Tongue (tissue), 3 donors: ENCODE data around the gene CFAP53. TPM values are rescaled to one million over a fixed set of nuclear protein-coding genes. Genes with fewer than 3 reads are reported as not detected.

Source experiments
- DNase-seq: peaks from one replicate; pipeline ENCODE4 v3.0.0-alpha.2; 2015
- small RNA-seq: library from RNA; depleted of rRNA; stranded (forward); fragments of <200 nt; gene quantifications from one replicate; pipeline ENCODE3, GENCODE V24; 2014; ENCODE audit warnings: low replicate concordance
- total RNA-seq: library from RNA; depleted of rRNA; stranded (reverse); fragments of >200 nt; gene quantifications from one replicate; pipeline ENCODE4 v1.2.3, GENCODE V29; 2014

CFAP53 gene
- total RNA-seq, 1 donor from 2014 or later: 0.31 TPM

DNA sequence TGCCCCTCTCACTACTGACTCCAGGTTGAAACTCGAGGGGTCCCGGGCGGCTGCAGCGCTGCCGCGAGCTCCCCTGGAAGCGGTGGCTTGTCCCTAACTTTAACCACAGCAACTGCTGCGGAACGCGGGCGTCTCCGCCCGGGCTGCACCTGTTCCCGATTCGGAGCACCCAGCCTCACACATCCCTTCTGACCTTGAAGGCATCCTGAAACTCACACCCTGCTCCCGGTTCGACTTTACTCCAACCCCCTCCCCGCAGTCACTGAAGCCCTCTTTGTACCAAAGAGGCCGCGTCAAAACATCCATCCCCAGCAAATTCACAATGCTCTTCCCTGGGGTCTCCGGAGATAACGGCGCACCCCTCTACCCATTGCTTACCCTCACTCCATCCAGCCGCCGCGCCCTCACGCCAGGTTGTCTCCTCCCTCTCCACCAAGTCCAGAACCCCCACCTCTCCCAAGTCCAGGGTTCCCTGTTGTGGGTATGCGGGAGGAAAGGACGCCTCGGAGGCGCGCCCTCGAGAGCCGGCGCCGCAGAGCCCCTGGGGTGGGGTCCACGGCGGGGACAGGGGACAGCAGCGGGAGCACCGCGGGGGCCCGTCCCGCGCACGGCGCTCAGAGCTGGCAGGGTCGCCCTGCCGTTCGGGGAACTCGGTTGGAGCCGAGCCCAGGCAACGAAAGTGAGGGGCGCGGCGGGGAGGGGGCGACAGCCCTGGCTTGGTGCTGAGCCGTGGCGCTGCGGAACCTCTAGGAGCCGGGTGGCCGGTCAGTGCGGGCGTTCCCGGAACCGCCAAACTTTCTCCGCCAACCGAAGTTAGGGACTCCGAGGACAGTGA, 72.3 kb downstream of the CFAP53 start:
- peak; percentile 32 for DNase-seq

DNA sequence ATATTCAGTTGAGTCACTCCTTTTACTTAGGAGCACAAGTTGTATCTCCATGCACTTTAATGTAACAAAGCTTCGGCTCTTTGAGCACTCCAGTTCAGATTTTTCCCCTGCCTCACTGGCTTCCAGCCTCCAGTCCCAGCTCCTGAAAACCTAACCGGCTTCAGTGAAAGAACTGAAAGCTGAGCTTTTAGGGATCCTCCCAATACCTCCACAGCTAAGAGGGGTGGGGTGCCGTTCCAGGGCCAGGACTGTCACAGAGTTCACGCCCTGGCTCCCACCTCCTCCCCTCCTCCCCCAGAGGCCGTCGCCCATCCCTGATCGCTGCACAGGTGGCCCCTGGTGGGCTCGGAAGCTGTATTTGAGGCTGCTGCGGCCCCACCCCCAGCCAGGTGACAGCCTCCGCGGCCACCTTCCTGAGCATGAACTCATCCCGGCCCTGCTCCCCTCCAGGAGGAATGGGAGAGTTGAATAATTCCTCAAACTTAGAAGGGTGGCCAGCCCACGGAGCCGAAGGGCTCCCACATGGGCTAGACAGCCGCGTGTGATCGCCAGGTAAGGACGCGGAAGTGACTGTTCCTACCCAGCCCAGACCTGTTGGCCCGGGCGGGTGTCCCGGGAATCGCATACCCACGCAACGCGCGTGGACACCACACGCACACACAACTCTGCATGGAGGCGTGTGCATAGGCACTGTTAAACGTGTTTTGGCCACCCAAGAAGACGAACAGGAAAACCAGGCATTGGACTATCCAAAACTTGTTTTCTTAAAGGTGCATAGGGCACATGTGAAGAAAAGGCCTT, 73.1 kb downstream of the CFAP53 start:
- peak; percentile 23 for DNase-seq

DNA sequence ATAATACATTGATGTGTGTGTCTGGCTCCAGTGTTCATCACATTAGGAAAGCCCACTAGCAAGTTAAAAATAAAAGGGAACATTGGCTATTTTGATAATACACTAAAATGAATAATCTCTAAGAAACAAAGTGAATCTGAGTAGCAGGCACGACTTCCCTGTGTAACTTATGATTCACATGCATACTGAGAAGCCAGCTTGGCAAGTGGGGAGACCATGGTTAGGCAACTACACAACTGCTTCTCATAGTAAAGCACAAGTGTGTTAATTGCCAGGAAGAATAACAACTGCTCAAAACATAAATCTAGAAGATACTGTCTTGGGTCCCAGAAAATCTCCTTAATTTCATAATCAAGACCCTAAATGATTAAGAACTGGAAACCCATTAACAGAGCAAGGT, 75.4 kb downstream of the CFAP53 start:
- DNase-seq: no peak

DNA sequence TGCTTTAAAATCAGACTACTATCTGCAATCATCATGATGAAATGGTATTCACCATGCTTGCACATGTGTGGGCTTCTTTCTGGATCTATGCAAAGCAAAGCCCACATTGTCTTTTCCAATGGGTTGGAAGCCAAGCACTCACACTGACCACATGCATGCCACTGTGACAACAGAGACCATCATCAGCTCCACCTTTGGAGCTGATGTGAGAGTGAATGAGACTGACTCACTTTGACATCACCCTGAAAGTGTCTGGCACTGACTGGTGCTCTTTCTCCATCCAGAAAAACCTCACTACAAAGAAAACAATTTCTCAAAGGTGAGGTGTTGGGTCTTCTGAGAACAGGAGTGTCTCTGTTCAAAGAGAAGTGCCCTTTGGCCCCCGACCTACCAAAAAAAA, 76.1 kb downstream of the CFAP53 start:
- DNase-seq: no peak

DNA sequence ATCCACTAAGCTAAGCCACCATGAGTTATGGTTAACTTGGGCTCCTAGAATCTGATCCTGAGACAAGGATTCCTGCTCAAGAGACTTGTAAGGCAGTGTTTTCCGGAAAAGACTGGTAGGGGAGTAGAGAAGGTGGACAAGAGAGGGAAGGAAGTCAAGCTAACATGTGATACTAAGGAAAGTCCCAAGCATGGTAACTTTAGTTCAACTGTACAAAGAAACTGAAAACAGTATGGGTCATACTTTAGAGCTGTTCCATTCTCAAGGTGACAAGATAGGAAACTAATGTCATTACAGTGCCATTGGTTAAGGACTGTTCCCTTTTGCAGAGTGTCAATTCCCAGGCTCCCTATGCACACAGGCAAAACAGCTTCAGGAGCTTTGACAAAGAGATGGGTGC, 77.1 kb downstream of the CFAP53 start:
- no peak for DNase-seq

DNA sequence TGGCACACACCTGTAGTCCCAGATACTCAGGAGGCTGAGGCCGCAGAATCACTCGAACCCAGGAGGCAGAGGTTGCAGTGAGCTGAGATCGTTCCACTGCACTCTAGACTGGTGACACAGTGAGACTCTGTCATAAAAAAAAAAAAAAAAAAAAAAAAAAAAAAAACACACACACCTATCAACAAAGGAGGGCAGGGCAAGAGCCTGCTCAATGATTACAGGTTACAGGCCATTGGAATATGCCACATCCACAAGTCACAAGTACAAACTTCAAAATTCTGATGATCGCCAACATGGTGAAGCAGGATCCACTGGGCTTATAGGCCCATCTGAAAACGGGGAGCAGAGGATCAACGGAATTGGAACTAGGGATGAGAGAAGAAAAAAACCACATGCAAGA, 77.6 kb downstream of the CFAP53 start:
- DNase-seq: no peak

DNA sequence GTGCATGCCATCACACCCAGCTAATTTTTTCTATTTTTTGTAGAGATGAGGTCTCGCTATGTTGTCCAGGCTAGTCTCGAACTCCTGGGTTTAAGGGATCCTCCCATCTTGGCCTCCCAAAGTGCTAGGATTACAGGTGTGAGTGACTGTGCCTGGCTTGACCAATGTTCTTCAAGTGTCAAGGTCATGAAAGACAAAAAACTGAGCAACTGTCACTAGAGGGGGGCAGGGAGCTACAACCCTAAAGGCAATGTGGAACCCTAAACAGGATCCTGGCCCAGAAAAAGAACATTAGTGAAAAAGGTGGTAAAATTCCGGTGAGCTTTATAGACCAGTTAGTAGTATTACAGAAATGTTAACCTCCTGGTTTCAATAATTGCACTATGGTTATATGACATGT, 78.6 kb downstream of the CFAP53 start:
- DNase-seq: no peak

DNA sequence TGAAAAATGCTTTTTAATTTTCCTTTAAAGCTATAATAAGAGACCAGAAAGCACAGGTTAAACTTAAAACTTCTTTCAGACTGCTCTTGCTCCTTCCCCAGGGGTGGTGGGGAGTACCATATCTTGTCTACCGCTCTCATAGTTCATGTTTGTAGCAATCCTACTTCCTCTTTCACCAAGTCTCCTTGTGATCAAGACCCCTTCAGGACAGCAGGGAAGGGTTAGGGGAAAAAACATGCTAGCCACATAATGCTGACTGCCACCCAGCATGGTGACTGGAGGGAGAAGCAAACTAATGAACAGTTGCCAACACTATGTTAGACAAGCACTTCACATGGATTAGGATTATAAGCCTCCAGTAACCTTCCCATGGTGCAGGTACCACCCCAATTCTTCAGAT, 79.9 kb downstream of the CFAP53 start:
- no peak for DNase-seq

DNA sequence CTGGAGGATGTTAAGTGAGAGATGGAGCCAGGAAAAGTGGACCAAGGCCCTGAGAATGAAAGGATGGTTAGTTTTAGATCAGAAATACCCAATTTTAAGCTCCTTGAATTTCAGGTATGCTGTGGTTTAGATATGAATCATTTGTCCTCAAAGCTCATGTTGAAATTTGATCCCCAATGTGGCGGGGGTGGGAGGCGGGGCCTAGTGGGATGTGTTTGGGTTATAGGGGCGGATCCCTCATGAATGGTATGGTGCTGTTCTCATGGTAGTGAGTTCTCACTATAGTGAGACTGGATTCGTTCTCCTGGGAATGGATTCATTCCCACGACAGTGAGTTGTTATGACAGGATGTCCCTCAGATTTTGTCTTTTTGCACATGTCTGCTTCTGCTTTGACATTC, 82.7 kb downstream of the CFAP53 start:
- no peak for DNase-seq

DNA sequence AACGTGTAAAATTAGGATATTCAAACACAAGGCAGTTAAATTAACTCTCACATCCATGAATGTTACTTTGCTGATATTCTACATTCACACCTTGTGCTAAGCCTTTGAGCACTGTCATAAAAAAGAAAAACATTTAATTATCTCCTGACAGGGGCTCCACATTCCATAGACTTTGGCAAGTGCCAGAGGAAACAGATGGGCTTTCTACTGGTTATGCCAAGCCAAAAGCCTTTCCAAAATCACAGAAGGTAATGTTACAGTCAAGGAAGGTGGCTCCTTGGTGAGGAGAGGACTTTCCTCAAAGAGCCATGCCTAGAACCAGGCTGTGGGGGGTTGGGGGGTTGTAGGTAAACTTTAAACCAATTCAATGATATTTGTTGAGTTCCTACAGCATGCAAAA, 83.8 kb downstream of the CFAP53 start:
- no peak for DNase-seq

DNA sequence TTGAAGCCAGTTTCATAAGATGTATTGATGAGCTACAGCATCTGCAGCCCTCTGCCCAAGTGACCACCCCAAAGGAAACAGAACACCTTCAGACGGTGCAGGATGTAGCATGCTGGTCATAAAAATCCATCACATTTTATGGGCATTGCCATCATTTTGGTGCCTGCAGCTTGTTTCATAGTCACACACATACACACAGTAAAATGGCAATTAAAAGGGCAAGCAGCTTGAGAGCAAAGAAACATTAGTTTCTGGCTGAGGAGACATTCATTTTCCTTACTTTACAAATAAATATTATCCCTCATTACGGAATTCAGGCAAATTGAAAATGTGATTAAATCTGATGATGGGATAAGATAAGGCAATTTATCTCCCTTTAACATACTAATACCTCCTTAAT, 84.7 kb downstream of the CFAP53 start:
- DNase-seq: no peak

DNA sequence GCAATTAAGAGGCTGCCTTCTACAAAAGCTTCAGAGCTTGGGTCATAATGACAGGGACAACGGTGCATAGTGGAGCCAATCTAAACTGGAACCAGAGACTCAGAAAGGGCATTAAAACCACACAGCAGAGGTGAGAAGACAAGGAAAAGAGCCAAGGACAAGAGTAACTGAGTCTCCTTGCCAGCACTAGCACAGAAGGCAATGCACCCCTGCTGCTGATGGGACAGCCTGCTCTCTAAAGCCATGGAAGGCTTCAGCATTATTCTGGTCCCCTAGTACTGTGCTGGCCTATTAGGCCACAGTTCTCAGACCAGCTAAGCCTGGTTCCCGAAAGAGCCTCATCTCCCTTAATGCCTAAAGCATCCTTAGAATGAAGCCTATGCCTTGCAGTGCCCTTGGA, 86.8 kb downstream of the CFAP53 start:
- no peak for DNase-seq

DNA sequence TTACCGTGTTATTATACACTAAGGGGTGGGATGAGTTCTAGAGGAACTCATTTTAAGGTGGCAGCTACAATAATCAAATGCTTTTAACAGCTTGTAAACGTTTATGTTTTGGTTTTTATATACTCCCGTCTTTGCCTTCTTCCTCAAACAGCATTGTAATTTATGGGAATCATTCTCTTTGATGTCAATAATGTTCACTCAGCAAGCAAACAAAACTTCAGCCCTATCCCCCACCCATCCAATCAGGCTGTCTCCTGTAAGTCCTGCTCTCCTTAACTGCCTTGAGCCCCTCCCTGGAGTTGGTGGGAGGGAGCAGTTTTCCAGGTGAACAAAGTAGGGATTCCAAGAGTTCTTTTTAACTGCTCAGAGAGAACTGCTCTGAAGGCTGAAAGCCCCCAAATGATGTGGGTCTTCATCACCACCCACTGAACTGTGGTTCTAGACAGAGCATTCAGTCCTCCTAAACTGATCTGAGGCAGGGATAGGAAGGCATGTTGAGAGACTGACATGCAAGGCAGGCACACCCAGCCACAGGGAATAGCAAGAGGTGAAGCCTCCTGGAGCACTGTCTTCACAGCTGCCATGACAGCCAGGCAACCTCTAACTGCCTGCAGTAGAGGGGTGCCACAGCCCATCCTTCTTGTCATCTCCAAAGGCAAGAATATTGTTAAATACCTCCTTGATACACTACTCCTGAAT, 88.9 kb downstream of the CFAP53 start:
- no peak for DNase-seq

Small RNA genes within 50 kb of the gene (small RNA-seq; reads per million reads assigned to genes)
- not detected for gene RN7SL310P

Other genes with a start within 250 kb of the CFAP53 start
- 12.8 TPM for gene MYO5B, start 71.3 kb downstream of the CFAP53 start, total RNA-seq
- gene MBD1, start 15.0 kb upstream of the CFAP53 start, total RNA-seq: 68.7 TPM
- 38.0 TPM for gene CXXC1, start 21.2 kb upstream of the CFAP53 start, total RNA-seq
- 2.6 TPM for gene SKA1, start 108.6 kb upstream of the CFAP53 start, total RNA-seq